HepG2 (cell line): ENCODE measurements around the gene TRAK1. TPM values are rescaled to one million over a fixed set of nuclear protein-coding genes. Genes with fewer than 3 reads are reported as not detected.

Experiments used
- ARHGAP35 ChIP-seq: sonication (generic); formaldehyde crosslinking; IDR thresholded peaks from 2 replicates; pipeline ENCODE4 v1.9.0; 2022; ENCODE audit warnings: mild to moderate bottlenecking, inconsistent platforms, moderate library complexity, missing genetic modification reagents, borderline replicate concordance
- ASH2L ChIP-seq: fragments of 300-600, 200-600 bp; sonication (generic); IDR thresholded peaks from 2 replicates; pipeline ENCODE4 v1.7.0; 2017; ENCODE audit warnings: low read depth, mild to moderate bottlenecking, moderate library complexity, mixed read lengths, low read length; ENCODE audit not compliant: insufficient read length
- ATRX ChIP-seq: sonication (generic); formaldehyde crosslinking; IDR thresholded peaks from 2 replicates; pipeline ENCODE4 v1.4.0; 2020; ENCODE audit warnings: missing genetic modification reagents, borderline replicate concordance
- CAMTA2 ChIP-seq: sonication (generic); formaldehyde crosslinking; IDR thresholded peaks from 2 replicates; pipeline ENCODE4 v1.4.0; 2020; ENCODE audit warnings: mild to moderate bottlenecking, missing genetic modification reagents, borderline replicate concordance
- CHD2 ChIP-seq: IDR thresholded peaks from 2 replicates; pipeline ENCODE4 v1.6.1; 2011; ENCODE audit warnings: low read depth, low read length, improper control_type of control experiment
- FOXK2 ChIP-seq: fragments of 450-650 bp; IDR thresholded peaks from 2 replicates; pipeline ENCODE4 v1.6.1; 2016
- GPBP1L1 ChIP-seq: sonication (generic); formaldehyde crosslinking; IDR thresholded peaks from 2 replicates; pipeline ENCODE4 v1.5.0; 2020; ENCODE audit warnings: mild to moderate bottlenecking, missing genetic modification reagents
- HNF1B ChIP-seq: sonication (generic); formaldehyde crosslinking; IDR thresholded peaks from 2 replicates; pipeline ENCODE4 v1.5.1; 2020; ENCODE audit warnings: mild to moderate bottlenecking, moderate library complexity, missing genetic modification reagents
- HOXA7 ChIP-seq: sonication (generic); formaldehyde crosslinking; IDR thresholded peaks from 2 replicates; pipeline ENCODE4 v1.8.1; 2022; ENCODE audit warnings: mild to moderate bottlenecking, missing genetic modification reagents, moderate library complexity
- HOXD1 ChIP-seq: sonication (generic); formaldehyde crosslinking; IDR thresholded peaks from 2 replicates; pipeline ENCODE4 v1.5.0; 2020; ENCODE audit warnings: missing genetic modification reagents
- MED13 ChIP-seq: sonication (generic); formaldehyde crosslinking; IDR thresholded peaks from 2 replicates; pipeline ENCODE4 v1.5.0; 2020; ENCODE audit warnings: missing genetic modification reagents
- MIER2 ChIP-seq: IDR thresholded peaks from 2 replicates; pipeline ENCODE4 v1.6.1; 2016; ENCODE audit warnings: missing biosample characterization, missing genetic modification reagents
- MTA3 ChIP-seq: sonication (generic); formaldehyde crosslinking; IDR thresholded peaks from 2 replicates; pipeline ENCODE4 v1.4.0; 2020; ENCODE audit warnings: missing genetic modification reagents
- REL ChIP-seq: sonication (generic); formaldehyde crosslinking; conservative IDR thresholded peaks from 2 replicates; pipeline ENCODE4 v1.8.0; 2022; ENCODE audit warnings: mild to moderate bottlenecking, missing genetic modification reagents, moderate library complexity
- SIN3B ChIP-seq: fragments of 150-350 bp; IDR thresholded peaks from 2 replicates; pipeline ENCODE4 v1.6.1; 2014; ENCODE audit warnings: low read length
- SP2 ChIP-seq: sonication (generic); formaldehyde crosslinking; IDR thresholded peaks from 2 replicates; pipeline ENCODE4 v1.5.1; 2020; ENCODE audit warnings: mild to moderate bottlenecking, missing genetic modification reagents
- ZBTB4 ChIP-seq: sonication (generic); formaldehyde crosslinking; IDR thresholded peaks from 2 replicates; pipeline ENCODE4 v1.4.0; 2020; ENCODE audit warnings: missing genetic modification reagents, mild to moderate bottlenecking, borderline replicate concordance
- ZBTB42 ChIP-seq: sonication (generic); formaldehyde crosslinking; IDR thresholded peaks from 2 replicates; pipeline ENCODE4 v1.5.0; 2020; ENCODE audit warnings: mild to moderate bottlenecking, missing genetic modification reagents
- ZFP62 ChIP-seq: sonication (generic); formaldehyde crosslinking; IDR thresholded peaks from 2 replicates; pipeline ENCODE4 v1.4.0; 2020; ENCODE audit warnings: missing genetic modification reagents
- ZFX ChIP-seq: sonication (generic); formaldehyde crosslinking; IDR thresholded peaks from 2 replicates; pipeline ENCODE4 v1.4.0; 2020; ENCODE audit warnings: mild to moderate bottlenecking, low read depth, missing genetic modification reagents, moderate library complexity
- ZNF569 ChIP-seq: sonication (generic); formaldehyde crosslinking; IDR thresholded peaks from 2 replicates; pipeline ENCODE4 v1.5.0; 2020; ENCODE audit warnings: mild to moderate bottlenecking, missing genetic modification reagents, moderate library complexity, borderline replicate concordance
- polyA plus RNA-seq, 8 experiments: library from polyadenylated mRNA; depleted of rRNA in 3 of 8; stranded (reverse) in 7 of 8; unstranded in 1 of 8; fragments of >200 nt; fragmentation: Illumina TruSeq in 4 of 8; extraction: Trizol in 4 of 8; gene quantifications; 2 replicates each; pipeline versions ENCODE4 v1.2.1 to v1.2.3, GENCODE V29; 2011 to 2016; ENCODE audit warnings: low read depth in 4 of 8, missing spikeins in 1 of 8, mixed read lengths in 1 of 8; ENCODE audit not compliant: insufficient read depth in 1 of 8
- total RNA-seq, 5 experiments: library from RNA; depleted of rRNA; stranded (reverse); fragments of >200 nt; fragmentation: Illumina TruSeq; extraction: Trizol; gene quantifications; 2 replicates each; pipeline ENCODE4 v1.2.3, GENCODE V29; 2016; ENCODE audit warnings: low read depth in 1 of 5
- TF ChIP-seq, protein P1 (sequence below): sonication (generic); formaldehyde crosslinking; IDR thresholded peaks from 2 replicates; pipeline ENCODE4 v1.5.1; 2020; ENCODE audit warnings: missing genetic modification reagents, mild to moderate bottlenecking, borderline replicate concordance

The TRAK1 gene
- total and polyA plus RNA-seq, 2 of the 13 experiments (the other 11 are each of a cell fraction or from before 2014, with no cell fraction given), result 20.5 to 46.6 TPM

DNA sequence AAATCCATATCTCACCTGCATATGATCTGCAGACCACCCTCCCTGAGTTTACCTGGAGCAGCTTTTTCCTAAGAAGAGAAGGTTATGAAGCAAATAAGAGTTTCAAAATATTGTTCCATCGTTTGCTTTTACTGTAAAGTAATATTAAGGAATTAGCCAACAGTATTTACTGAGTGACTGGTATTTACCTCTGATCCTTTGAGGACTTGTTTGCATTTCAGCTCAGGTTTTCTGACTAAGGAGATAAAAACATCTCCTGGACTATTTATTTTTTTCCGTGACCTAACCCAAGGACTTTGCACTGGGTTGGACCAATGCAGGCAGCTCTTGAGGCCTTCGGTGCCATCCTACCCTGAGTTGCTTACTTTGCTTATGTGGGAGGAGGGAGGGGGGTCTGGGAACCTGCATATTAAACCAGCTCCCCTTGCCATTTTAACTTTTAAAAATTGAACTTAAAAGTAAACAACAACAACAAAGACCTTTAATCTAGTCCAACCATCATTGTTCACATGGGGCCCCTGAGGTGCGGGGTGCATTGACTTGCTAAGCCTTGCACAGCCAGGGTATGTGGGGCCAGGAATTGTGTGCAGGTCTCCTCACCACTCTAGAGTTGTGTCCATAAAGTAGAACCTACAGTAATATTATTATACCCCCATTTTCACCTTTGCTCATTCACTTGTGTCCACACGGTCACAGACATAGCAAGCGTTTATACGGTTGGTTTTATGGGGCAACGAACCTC lies 39.3 kb downstream of the TRAK1 start (continued):
- no peak for TF ChIP-seq ZBTB4 (CRISPR knock-in tag)
- no peak for TF ChIP-seq MTA3
- no peak for TF ChIP-seq HOXA7
- TF ChIP-seq ZFP62, result no peak
- peak; percentile 62; the same call in 1 of the 2 replicates for TF ChIP-seq HNF1B (CRISPR knock-in tag)
- TF ChIP-seq SP2 (CRISPR knock-in tag), result no peak
- TF ChIP-seq HOXD1 (CRISPR knock-in tag), result peak; percentile 83; the same call in 1 of the 2 replicates
- TF ChIP-seq ASH2L, result peak; percentile 95
- TF ChIP-seq, protein P1, sequence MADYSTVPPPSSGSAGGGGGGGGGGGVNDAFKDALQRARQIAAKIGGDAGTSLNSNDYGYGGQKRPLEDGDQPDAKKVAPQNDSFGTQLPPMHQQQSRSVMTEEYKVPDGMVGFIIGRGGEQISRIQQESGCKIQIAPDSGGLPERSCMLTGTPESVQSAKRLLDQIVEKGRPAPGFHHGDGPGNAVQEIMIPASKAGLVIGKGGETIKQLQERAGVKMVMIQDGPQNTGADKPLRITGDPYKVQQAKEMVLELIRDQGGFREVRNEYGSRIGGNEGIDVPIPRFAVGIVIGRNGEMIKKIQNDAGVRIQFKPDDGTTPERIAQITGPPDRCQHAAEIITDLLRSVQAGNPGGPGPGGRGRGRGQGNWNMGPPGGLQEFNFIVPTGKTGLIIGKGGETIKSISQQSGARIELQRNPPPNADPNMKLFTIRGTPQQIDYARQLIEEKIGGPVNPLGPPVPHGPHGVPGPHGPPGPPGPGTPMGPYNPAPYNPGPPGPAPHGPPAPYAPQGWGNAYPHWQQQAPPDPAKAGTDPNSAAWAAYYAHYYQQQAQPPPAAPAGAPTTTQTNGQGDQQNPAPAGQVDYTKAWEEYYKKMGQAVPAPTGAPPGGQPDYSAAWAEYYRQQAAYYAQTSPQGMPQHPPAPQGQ (CRISPR knock-in tag), result no peak
- peak; percentile 50 for TF ChIP-seq ZFX (CRISPR knock-in tag)
- no peak for TF ChIP-seq CHD2
- TF ChIP-seq ZBTB42 (CRISPR knock-in tag), result no peak
- TF ChIP-seq SIN3B, result no peak
- peak; percentile 80; the same call in 1 of the 2 replicates for TF ChIP-seq FOXK2
- TF ChIP-seq GPBP1L1 (CRISPR knock-in tag), result no peak
- no peak for TF ChIP-seq CAMTA2 (CRISPR knock-in tag)
- peak; percentile 42; the same call in 1 of the 2 replicates for TF ChIP-seq MED13 (CRISPR knock-in tag)
- no peak for TF ChIP-seq ZNF569
- TF ChIP-seq ARHGAP35 (CRISPR knock-in tag), result no peak
- no peak for TF ChIP-seq REL (CRISPR knock-in tag)
- TF ChIP-seq ATRX (CRISPR knock-in tag), result no peak
- TF ChIP-seq MIER2 (CRISPR knock-in tag), result peak; percentile 65; the same call in 1 of the 2 replicates
